ENCODE results near the gene CTDP1.

Gene CTDP1

GRCh38 chr18:79678665-79679551 is 695 bp upstream of the CTDP1 start (continued):
- TF ChIP-seq ZNF518A (tag by site-specific recombination; conservative IDR thresholded peaks at IDR 0.05; ENCODE audit: low read depth): no peak
- TF ChIP-seq OVOL3 (tag by site-specific recombination; IDR thresholded peaks at IDR 0.05): no peak
- no peak for TF ChIP-seq ZNF558 (tag by site-specific recombination; IDR thresholded peaks at IDR 0.05)
- TF ChIP-seq ZNF692 (tag by site-specific recombination; IDR thresholded peaks at IDR 0.05): peak; percentile 99
- TF ChIP-seq ZNF132 (tag by site-specific recombination; IDR thresholded peaks at IDR 0.05; ENCODE audit: borderline replicate concordance): no peak
- no peak for TF ChIP-seq ZNF174 (tag by site-specific recombination; IDR thresholded peaks at IDR 0.05)
- peak; percentile 91 for TF ChIP-seq ZBTB20 (tag by site-specific recombination; IDR thresholded peaks at IDR 0.05)
- peak; percentile 96 for TF ChIP-seq ZNF335 (tag by site-specific recombination; conservative IDR thresholded peaks at IDR 0.05)
- TF ChIP-seq HOXC10 (CRISPR knock-in tag; IDR thresholded peaks at IDR 0.05): no peak
- TF ChIP-seq ZNF514 (tag by site-specific recombination; IDR thresholded peaks at IDR 0.05): no peak
- peak; percentile 98 for TF ChIP-seq ZBTB8A (tag by site-specific recombination; IDR thresholded peaks at IDR 0.05)
- peak; percentile 85 for TF ChIP-seq ZFP37 (tag by site-specific recombination; IDR thresholded peaks at IDR 0.05)
- no peak for TF ChIP-seq PRDM6 (tag by site-specific recombination; IDR thresholded peaks at IDR 0.05)
- TF ChIP-seq ZNF426 (tag by site-specific recombination; IDR thresholded peaks at IDR 0.05): no peak
- TF ChIP-seq ZNF311 (tag by site-specific recombination; IDR thresholded peaks at IDR 0.05; ENCODE audit: borderline replicate concordance): no peak
- TF ChIP-seq ELK4 (IDR thresholded peaks at IDR 0.05; ENCODE audit: borderline replicate concordance, low read depth, low read length): no peak
- TF ChIP-seq ZSCAN4 (tag by site-specific recombination; IDR thresholded peaks at IDR 0.05): 0 out of 2 replicates have a peak, but pooled peaks have one; percentile 5
- no peak for TF ChIP-seq INSM2 (tag by site-specific recombination; IDR thresholded peaks at IDR 0.05)
- TF ChIP-seq ZNF140 (tag by site-specific recombination; IDR thresholded peaks at IDR 0.05): no peak
- TF ChIP-seq ZNF155 (tag by site-specific recombination; IDR thresholded peaks at IDR 0.05): no peak
- TF ChIP-seq FEZF1 (tag by site-specific recombination; IDR thresholded peaks at IDR 0.05): peak; percentile 85
- no peak for TF ChIP-seq ZBTB49 (tag by site-specific recombination; IDR thresholded peaks at IDR 0.05; ENCODE audit: low read depth)

Data from HEK293 (cell line).